Measurements from ENCODE around the gene PPIL4. TPM values are rescaled to one million over a fixed set of nuclear protein-coding genes. Genes with fewer than 3 reads are reported as not detected.
"Not testable (repeated sequence)": the region's sequence is repeated elsewhere in the genome, so short reads cannot be mapped to it uniquely, and the experiment has no call there.

PPIL4 gene
- polyA plus RNA-seq, 10 donors: 26.7 to 36.9 (median 33.7) TPM

DNA sequence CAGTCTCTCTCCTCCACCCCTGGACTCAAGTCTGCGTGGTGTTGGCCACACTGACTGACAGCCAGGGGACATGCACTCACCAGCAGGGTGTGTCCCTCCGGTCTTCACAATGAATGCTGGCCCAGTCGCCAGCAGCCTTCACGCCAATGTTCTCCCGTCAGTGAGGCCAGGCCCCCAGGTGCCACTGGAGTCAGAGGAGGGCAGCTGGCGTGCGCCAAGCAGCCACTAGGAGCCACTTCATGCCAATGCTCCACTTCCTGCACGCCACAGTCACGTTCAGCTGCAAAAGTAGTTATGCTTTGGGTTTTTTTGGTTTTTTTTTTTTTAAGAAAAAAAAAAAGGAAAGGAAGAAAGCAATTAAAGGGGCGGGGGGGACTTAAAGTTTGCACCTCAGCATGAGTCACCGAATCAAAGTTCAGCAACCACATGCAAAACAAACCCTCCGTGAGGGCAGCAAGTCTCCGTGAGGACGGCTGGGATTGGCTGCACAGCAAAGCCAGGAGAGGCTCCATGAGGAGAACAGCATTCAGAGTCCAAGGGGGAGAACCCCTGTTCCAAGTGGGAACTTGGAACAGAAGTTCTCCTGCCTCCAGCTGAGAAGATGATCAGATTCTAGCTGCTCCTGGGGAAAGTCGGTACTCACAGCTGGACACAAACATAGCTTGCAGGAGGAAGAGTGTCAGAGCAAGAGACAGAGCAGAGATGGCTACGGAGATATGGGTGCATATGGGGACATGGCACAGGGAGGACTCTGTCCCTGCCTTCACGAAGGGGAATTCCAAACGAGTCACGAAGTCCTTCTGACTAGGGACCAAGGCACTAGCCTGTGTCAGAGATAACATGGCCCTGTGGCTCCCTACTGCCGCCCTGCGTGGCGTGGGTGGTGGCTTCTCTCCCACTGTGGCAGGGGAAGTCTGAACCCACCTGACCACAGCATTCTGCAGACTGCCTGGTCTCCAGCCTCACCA, 60.8 kb downstream of the PPIL4 start, which contains the start of gene ZC3H12D:
Gene ZC3H12D (minus strand): TSS at position 282 of the 968 bp plus-strand sequence. CDS start 10,471 bp downstream, outside the sequence.
- peak in 2 of 3 donors; percentile 22 to 52 for DNase-seq

DNA sequence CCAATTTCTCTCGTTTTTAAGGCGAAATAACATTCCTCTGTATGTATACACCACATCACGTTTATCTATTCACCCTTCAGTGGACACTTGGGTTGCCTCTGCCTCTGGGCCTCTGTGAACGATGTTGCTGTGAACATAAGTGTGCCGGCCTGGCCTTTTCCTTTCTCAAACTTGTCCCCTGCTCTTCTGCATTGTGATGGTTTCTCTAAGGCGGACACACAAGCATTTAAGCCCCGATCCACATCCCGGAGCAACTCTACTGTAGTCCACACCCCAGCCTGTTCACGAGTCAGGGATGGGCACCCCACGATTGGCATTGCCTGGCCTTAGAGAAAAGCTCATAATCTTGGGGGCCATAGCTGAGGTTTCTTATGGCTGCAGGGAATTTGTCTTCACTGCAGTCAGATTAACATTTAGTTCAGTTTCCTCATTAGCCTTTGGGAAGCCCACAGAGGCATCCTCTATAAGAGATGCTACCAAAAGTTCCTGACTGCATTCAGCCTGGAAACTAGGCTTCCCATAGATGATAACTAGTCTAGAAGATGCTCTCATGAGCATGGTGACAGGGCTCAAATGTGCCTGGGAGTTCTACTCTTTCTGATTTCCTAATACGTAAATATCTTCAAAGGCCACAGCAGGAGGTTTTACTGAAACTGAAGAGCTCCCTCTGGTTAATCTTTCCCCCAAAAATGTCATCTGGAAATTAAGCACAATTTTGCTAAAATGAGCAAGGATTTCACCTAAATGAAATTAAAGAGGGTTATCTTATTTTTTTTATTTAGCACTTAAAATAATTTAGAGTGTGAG, 61.8 kb downstream of the PPIL4 start:
- DNase-seq: no peak

DNA sequence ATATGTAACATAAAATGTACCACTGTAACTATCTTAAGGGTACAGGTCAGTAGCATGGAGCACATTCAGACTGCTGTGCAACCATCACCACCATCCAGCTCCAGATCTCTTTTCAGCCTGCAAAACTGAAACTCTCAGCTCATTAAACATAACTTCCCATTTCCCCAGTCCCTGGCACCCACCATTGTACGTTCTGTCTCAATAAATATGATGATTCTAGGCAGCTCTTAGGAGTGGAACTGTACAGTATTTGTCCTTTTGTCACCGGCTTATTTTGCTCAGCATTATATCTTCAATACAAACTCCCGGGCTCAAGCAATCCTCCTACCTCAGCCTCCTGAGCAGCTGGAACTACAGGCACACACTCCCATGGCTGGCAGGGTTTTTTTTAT, 62.5 kb downstream of the PPIL4 start:
- no peak for DNase-seq

DNA sequence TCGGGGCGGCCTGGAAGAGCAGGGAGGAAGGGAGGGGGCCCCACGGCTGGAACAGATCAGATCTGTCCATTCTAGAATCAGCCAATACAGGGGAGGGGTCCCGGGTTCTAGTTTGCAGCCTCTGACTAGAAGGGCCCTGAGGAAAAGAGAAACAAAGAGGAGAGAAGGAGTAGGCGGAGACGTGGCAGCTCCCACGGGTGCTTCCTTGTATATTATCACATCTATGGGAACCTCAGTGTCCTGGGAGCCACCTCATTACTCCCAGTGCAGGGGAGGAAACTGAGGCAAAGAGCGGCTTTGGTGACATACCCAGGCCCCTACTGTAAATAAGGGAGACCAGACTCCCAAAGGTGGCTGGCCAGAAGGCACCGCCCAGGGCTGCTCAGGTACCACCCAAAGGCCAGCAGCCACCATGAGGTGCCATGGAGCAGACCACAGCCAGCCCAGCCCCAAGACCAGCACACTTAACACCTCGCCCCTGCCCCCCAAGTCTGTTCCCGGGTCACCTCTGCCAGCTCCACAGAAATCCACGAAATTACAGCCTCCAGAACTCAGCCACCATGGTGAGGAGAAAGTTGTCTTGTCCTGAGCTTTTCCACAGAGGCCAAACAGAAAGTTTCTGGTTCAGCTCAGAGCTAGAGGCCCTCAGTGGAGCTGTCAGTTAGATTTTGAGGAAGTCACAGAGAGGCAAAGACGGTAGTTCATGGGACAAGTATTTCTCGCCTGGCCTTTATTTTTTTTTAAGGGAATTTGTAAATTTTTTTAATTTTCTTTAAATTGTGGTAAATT, 63.1 kb downstream of the PPIL4 start:
- DNase-seq: no peak

DNA sequence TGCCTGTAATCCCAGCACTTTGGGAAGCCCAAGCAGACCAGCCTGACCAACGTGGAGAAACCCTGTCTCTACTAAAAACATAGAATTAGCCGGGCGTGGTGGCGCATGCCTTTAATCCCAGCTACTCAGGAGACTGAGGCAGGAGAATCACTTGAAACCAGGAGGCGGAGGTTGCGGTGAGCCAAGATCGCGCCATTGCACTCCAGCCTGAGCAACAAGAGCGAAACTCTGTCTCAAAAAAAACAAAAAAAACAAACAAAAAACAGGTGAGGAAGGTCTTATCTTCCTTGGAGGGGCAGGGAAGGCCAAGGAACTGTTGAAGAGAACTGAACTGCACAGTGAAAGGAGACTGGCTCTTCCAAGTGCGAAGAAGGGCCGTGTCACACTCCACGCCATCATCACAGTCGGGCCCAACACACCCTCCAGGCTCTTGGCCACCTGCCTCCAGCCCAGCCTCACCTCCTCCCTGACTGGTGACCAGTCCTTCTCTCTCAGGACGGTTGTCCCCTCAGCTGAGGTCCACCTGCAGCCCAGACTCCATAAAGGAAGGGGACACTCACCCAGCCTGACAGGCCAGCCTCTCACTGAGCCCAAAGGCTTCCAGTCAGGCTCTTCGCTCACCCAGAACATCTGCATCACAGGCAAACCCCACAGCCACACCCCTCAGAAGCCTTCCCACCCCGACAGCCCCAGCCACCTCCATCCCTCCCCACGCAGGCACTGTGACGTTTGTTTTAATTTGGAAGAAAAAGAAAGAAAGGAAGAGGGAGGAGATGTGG, 65.2 kb downstream of the PPIL4 start:
- DNase-seq: no peak

DNA sequence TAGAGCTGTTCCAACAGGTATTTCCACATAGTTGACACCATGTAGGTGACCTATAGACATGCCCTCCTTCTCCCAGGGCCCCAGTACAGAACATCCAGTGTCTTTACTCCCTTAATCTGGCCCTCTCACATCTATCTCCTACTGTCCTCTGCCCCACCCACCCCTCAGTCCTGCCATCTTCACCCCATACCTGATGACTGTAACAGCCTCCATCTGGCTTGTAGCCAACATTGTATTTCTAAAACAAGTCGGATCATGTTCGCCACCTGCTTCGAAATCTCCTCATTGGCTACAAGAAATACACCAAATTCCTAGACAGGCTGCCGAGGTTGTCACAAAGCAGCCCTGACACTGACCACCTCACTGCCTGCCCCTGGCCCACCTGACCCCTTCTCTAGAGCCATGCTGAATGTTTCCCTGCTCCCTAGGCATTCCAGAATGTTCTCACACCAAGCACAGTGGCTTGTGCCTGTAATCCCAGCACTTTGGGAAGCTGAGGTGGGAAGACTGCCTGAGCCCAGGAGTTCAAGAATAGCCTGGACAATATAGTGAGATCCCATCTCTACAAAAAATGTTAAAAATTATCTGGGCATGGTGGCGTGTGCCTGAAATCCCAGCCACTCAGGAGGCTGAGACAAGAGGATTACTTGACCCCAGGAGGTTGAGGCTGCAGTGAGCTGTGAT, 67.1 kb downstream of the PPIL4 start:
- no peak for DNase-seq

DNA sequence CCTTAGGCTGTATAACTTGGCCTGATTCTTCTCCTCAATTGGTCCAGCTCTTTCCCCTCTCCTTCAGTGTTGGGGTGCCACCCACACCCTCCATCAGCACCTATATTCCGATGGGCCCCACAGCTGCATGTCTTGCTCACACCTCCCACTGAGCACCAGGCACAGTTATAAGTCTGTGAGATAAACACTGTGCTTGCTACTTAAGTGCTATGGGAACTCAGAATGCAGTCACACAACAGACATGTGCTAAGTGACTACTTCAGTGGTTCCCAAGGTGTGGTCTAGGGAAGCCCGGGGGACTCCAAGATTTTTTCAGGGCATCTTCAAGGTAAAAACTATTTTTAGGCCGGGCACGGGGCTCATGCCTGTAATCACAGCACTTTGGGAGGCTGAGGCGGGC, 68.3 kb downstream of the PPIL4 start:
- no peak for DNase-seq

DNA sequence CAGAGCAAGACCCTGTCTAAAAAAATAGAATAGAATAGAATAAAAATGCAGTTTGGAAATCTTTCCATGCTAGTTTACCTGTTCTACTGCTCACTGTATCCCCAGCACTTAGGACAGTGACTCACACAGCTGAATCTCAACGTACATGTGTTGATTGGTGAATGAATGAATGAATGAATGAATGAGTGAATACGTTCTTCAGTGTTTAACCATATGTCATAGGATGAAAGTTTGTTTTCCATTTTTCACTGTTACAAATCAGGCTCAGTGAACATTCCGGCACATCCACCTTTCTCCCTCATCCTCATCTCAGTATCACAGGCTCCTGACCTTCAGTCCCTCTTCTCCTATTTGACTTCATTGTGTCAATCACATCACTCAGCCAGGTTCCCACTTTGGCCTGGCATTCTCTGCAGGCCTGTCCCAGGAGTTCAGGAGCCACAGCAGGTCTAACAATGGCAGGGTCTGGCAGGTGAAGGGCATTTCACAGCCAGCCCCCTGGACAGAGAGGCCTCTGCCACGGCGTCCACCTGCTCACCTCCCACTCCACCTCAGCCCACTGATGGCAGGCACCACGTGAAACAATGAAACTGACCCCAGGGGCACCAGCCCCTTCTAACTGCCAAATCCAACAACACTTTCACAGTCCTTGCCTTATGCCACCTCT, 68.9 kb downstream of the PPIL4 start:
- DNase-seq: no peak

DNA sequence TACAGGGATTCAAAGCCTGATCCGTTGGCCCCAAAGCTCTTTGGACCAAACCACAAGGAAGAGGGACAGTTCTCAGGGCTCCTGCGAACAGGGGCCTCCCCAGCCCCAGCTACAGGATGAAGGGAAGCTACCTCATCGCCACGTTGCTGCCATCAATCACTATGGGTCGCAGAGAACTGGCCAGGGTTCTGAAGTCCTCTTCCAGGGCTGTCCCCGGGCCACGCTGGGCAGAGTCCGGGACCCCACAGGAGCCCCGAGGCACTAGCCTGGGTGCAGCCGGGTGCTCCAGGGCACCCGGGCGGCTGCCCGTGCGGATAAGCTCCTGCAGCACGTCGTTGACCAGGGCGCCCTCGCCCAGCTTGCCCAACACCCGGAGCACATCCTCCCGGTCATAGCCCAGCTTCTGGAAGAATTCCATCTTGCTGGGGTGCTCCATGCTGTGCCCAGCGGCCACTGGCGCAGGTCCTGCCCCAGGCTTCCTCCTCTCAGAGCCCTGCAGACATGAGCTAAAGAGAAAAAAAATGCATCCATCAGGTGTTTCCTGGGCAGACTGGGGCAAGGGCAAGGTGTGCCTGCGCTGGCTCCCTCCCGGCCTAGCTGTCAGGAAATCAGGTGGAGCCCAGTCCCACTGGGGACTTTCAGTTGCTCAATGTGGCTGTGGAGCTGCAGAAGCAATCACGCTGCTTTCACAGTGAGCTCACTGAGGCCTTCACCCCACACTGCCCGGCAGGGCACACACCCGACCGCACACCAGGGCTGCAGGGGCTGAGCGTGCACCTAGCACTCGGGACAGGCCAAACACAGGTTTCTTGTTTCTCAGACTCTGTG, 71.5 kb downstream of the PPIL4 start:
- DNase-seq: no peak

DNA sequence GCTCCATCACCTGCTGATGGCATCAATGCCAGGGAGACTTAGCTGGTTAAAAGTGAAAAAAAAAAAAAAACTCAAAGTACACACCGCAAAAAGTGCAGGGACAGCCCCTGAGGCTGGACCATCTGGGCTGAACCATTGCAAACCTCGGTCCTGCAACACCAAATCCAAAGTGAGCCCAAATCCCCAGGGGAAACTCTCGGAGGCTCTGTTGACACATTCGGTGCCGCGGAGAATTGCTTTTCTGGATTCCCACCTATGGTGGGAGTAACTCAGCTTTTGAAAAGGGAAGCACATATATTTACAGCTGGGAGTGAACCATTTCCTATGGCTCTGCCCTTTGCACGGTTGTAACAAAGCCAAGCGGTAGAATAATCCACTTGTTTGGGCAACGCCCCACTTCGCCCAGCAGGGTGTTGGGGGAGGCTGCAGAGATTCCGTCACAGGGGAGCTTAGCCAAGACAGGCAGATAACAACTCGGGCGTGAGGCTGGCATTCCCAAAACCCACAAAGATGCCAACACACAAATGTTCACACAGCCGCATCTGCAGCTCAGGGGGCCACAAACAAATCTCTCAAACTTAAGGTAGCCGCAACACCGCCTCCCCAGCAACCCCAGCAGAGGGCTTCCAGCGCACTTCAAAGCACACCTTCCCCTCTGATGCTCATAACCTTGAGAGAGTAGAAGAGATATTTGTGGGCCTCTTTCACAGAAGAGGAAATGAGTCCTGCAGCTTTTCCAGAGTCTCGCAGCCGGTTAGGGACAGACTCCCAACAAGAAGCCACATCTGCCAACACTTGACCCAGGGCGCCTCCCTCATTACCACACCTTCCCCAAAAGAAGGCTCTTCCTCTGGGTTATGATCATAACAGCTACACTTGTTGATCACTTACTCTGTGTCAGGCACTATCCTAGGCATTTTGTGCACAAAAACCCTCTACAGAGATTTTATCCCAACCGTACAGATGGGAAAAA, 72.5 kb downstream of the PPIL4 start:
- no peak for DNase-seq

DNA sequence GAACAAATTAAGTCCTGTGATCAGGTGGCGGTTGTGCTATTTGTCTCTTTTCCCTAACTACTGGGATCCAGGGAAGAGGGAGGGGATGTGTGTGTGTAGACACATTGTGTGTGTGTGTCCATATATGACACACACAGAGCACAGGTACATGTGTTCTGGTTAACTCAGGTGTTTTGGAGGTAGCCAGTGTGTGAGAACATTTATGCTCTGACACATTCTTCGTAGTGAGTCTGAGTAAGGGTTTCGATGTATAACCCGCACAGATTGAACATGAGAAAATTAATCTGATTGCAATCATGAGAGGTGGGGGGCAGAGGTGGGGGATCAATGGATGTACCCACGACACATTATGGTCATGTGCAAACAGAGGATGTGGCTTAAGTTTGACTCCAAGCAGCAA, 73.6 kb downstream of the PPIL4 start:
- DNase-seq: no peak

DNA sequence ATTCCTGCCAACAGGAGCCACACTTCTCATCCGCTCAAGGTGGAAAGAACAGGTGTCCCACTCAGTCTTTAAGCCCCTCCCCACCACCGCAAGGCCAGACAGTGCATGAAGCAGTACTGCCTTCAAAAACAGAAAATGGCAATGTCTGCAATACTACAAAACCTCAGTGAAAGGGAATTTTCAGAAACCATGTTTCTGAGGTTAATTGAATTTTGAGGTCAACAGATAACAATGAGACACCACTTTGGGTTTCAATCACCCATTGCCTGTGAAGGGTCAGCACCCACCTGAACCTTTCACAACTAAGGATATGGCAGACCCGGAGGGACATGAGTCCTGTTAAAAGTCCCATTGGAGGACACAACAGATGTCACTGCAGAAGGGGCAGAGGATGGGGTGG, 74.0 kb downstream of the PPIL4 start:
- DNase-seq: no peak

DNA sequence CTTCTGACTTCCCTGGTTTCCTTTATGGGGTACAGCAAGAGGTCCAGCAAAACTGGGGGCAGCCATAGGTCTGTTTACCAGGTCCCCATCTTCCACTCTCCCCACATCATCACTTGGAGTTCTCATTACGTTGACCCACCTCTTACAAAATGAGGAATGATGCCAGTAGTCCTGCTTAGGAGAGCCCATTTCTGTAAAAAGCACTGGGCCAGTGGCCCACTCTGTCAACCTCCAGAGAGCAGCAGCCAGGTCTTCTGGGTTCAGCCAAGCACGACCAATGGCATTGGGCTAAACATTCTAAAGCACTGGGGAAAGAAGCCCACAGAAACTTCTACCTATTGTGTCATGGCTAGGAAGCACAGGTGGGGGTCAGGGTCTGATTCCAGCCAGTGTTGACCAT, 74.9 kb downstream of the PPIL4 start:
- DNase-seq: no peak

DNA sequence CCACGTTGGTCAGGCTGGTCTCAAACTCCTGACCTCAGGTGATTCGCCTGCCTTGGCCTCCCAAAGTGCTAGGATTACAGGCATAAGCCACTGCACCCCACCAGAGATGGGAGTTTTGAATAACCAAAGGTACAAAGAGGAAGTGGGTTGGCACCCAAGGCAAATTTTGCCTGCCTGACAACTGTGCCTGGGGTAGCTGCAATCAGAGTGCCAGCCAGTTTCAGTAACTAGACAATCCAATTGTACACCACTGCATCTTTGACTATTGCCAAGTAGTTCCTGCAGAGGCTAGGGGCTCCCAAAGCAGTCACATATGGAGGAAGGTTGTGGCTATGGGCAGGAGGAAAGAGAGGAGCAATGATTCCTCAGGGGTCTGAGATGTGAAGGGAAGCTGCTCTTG, 77.7 kb downstream of the PPIL4 start:
- no peak for DNase-seq

DNA sequence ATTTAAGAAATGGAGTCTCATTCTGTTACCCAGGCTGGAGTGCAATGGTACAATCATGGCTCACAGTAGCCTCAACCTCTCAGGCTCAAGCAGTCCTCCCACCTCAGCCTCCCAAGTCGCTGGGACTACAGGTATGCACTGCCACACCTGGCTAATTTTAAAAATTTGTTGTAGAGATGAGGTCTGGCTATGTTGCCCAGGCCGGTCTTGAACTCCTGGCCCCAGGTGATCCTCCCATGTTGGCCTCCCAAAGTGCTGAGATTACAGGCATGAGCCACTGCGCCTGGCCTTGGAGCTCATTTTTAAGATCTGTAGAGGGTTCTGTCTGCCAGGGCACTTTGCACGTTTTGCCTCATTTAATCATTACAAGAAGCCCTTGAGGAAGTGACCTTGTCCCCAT, 78.6 kb downstream of the PPIL4 start:
- no peak for DNase-seq

DNA sequence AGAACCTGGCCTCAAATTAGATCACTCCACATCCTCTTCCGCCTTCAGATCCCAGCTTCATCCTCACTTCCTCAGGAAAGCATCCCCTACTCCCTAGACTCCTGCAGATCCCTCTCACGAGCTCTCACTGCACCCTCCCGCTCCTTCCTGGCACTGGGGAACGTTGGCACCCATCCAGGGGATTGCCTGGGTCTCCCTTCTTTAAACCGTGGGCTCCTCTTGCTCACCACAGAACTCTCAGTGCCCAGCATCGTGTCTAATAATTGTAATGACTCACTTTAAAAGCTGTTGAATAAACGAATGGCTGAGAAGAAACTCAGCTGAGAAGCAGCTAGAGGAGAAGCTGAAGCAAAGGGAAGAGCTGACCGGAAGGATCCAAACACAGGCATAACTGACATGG, 81.4 kb downstream of the PPIL4 start:
- no peak for DNase-seq

DNA sequence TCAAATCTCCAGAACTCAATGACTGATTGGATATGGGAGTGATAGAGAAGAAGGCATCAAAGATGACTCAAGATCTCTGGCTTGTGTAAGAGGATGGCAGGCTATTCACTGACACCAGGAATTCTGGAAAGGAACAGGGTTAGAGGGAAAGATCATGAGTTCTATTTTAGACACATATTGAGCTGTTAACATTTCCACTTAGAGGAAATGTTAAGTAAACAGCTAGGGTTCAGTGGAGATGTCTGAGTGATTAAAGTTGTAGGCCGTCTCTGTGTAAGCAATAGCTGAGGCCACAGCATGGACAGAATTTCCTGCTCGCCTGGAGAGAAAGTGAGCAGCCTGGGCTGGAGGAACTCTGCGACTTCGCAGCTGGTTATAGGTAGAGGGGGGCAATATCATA, 82.1 kb downstream of the PPIL4 start:
- no peak for DNase-seq

DNA sequence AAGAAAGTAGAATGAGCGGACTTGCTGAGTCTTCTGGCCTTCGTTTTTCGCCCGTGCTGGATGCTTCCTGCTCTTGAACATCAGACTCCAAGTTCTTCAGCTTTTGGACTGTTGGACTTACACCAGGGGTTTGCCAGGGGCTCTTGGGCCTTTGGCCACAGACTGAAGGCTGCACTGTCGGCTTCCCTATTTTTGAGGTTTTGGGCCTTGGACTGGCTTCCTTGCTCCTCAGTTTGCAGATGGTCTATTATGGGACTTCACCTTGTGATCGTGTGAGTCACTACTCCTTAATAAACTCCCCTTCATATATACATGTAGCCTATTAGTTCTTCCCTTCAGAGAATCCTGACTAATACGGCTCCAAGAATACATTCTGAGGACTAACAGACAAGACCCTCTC, 83.1 kb downstream of the PPIL4 start:
- not testable (repeated sequence) for DNase-seq
